CD4-positive, alpha-beta T cell treated with Interleukin-4 for 4 hours (primary cell): ENCODE results near the gene PERM1.
"Not testable (repeated sequence)": the region's sequence is repeated elsewhere in the genome, so short reads cannot be mapped to it uniquely, and the experiment has no call there.

Experiments
- DNase-seq: peaks from one replicate; pipeline ENCODE4 v3.0.0-alpha.2; 2020

The PERM1 gene

DNA sequence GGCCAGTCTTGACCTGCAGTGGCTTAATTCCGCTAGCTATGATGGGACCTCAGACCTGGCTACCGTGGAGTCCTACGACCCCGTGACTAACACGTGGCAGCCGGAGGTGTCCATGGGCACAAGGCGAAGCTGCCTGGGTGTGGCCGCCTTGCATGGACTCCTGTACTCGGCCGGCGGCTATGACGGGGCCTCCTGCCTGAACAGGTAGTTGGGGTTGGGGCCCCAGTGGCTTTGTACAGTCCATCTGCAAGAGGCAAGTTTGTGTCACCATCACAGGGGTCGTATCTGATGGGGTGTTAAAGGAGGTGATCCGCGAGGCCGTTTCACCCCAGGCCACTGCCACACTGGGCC, 18.6 kb downstream of the PERM1 start:
- DNase-seq, result no peak

GRCh38 chr1:962381-963300, 19.3 kb downstream of the PERM1 start:
- no peak for DNase-seq

DNA sequence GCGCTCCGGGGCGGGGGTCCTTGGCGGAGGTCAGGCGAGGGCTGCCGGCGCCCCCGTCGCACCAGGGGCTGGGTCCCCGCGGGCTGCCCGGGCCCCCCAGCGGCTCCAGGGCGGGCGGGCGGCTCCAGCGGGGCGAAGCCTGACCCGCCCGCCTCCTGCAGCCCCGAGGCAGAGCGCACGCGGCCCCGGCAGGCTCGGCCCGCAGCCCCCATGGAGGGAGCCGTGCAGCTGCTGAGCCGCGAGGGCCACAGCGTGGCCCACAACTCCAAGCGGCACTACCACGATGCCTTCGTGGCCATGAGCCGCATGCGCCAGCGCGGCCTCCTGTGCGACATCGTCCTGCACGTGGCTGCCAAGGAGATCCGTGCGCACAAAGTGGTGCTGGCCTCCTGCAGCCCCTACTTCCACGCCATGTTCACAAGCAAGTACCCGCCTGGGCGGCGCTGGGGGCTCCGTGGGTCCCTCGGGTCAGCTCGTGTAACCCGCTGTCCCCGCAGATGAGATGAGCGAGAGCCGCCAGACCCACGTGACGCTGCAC, 20.7 kb downstream of the PERM1 start:
- no peak for DNase-seq

DNA sequence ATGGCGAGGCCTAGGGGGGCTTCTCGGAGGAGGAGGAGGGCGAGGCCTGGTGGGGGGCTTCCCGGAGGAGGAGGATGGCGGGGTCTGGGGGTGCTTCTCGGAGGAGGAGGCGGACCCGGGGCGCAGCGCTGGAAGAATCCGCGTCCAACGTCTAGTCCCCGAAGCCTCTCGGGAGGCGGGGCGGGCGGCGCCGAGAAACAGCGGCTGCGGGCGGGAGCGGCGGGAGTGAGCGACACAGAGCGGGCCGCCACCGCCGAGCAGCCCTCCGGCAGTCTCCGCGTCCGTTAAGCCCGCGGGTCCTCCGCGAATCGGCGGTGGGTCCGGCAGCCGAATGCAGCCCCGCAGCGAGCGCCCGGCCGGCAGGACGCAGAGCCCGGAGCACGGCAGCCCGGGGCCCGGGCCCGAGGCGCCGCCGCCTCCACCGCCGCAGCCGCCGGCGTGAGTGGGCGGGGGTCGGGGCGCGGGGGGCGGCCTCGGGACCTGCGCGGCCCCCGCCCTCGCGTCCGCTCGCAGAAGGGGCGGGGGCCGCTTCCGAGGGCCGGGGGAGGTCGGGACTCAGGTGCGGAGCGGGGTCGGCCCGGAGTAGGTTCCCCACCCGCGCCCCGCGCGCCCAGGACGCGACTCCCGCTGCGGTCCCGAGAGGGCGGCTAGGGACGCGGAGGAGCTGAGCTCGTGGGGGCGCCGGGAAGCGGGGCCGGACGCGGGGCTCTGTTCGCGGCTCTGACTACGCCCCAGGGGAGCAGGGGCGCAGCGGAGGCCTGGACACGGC, 21.3 kb downstream of the PERM1 start, which contains the start of gene KLHL17:
TSS of gene KLHL17 (plus strand) at position 222 of the 769 bp plus-strand sequence. CDS start at position 332, 110 bp downstream.
- DNase-seq, result peak; percentile 75

DNA sequence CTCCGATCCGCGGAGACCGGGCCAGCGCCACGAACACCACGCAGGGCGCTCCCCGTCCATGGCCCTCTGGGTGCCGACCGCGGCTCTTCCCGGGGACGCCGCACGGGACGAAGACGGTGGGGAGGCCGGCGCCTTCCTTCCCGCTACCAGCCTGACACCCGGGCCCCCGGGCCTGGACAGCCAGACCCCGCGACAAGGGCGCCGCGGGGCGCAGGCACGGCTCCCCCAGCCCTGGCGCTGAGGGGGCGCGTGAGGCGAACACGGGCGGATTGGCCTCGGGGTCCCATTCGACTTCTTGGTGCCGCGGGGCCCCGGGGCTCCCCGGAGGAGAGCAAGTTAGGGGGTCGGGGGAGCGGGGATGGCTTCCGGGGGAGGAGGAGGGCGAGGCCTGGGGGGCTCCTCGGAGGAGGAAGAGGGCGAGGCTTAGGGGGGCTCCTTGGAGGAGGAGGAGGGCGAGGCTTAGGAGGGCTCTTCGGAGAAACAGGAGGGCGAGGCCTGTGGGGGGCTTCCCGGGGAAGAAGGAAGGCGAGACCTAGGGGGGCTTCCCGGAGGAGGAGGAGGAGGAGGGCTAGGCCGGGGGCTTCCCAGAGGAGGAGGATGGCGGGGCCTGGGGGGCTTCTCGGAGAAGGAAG, 22.0 kb downstream of the PERM1 start:
- DNase-seq, result no peak

GRCh38 chr1:958823-959730, 22.8 kb downstream of the PERM1 start, which contains the start of gene NOC2L:
NOC2L (minus strand) TSS chr1:959256; CDS start chr1:959240, 16 bp downstream.
- DNase-seq, result peak; percentile 94

- no peak for DNase-seq
Observed at GRCh38 chr1:956636-957035, 25.3 kb downstream of the PERM1 start.

DNA sequence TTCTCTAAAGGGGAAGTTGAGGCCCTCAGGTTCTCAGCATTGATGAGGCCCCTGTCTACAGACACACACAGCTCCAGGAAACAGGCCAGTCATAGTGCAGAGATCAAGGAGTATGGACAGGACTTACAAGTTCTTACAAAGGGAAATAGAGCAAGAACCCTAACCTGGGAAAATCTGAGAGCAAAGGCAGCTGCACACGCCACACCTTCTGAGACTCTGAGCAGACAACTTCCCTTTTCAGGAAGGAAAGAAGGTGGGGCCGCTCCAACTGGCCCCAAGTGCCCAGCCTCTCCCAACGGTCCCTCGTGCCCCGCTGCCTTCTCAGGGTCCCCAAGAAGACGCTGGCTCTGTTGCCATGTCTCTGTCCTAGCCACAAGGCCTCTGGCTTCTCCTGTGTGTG, 26.4 kb downstream of the PERM1 start:
- no peak for DNase-seq

DNA sequence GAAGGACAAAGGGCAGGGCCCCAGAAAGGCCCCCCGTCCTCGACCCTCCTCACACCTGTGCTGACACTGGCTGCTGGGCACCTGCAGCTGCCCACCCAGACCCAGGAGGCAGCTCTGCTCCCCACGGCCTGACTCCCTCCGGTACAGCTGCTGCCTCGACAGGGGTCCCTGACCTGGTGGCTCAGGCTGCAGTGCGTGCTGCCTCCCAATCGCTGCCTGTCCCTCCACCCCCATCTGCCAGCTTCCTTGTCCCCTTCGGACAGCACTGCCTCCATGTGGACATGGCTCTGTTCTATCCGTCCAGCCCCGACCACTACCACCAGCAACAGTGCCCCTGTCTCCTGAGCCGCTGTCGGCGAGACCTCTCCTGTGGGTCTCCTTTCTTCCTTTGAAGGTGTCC, 27.0 kb downstream of the PERM1 start:
- no peak for DNase-seq

GRCh38 chr1:953524-954320, 28.2 kb downstream of the PERM1 start:
- no peak for DNase-seq

- DNase-seq, result no peak
Observed at GRCh38 chr1:952603-953002, 29.3 kb downstream of the PERM1 start.

DNA sequence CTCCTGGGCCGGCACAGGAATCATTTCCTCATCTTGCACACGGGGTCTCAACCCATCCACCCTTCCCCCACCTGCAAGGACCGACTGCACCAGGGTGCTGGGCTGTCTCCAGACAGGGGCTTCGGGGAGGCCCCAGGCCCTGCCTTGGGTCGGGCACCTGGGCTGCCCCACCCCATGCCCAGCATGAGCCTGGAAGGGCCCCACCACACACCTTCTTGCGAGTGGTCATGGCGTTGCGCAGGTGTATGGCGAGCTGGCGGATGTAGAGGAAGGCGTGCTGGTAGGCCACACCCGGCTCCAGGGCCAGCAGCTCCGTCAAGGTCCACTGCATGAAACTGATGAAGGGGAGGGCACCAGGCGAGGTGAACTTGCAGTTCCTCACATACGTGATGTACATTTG, 29.7 kb downstream of the PERM1 start:
- DNase-seq, result no peak

GRCh38 chr1:951364-951763, 30.5 kb downstream of the PERM1 start:
- DNase-seq, result no peak

GRCh38 chr1:950881-951280, 31.0 kb downstream of the PERM1 start:
- DNase-seq, result no peak

- no peak for DNase-seq
Observed at GRCh38 chr1:950268-950667, 31.6 kb downstream of the PERM1 start.

DNA sequence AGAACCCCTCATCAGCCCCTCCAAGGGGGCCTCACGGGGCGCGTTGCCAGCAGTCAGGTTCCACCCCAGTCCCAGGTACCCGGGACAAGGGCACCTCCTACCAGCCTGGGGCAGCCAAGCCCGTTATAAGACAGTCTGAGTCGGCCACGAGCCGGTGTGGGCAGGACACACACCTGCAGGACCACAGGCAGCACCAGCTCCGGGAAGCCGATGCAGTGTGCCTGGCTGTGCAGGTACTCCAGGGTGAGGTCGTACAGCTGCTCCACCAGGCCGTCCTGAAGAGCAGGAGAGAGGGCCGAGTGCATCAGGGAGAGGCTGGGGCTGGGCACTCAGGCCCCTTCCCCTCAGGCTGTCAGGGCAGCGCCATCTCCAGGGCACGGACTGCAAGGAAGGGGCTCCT, 33.9 kb downstream of the PERM1 start:
- no peak for DNase-seq

DNA sequence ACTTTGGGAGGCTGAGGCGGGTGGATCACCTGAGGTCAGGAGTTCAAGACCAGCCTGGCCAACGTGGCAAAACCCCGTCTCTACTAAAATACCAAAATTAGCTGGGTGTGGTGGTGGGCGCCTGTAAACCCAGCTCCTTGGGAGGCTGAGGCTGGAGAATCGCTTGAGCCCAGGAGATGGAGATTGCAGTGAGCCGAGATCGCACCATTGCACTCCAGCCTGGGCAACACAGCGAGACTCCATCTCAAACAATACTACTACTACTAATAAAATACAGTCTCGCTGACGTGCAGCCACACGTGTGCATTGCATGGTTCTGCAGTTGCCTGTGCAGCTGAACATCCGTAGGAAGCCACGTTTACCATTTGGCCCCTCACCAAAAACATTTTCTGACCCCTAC, 35.1 kb downstream of the PERM1 start:
- not testable (repeated sequence) for DNase-seq

DNA sequence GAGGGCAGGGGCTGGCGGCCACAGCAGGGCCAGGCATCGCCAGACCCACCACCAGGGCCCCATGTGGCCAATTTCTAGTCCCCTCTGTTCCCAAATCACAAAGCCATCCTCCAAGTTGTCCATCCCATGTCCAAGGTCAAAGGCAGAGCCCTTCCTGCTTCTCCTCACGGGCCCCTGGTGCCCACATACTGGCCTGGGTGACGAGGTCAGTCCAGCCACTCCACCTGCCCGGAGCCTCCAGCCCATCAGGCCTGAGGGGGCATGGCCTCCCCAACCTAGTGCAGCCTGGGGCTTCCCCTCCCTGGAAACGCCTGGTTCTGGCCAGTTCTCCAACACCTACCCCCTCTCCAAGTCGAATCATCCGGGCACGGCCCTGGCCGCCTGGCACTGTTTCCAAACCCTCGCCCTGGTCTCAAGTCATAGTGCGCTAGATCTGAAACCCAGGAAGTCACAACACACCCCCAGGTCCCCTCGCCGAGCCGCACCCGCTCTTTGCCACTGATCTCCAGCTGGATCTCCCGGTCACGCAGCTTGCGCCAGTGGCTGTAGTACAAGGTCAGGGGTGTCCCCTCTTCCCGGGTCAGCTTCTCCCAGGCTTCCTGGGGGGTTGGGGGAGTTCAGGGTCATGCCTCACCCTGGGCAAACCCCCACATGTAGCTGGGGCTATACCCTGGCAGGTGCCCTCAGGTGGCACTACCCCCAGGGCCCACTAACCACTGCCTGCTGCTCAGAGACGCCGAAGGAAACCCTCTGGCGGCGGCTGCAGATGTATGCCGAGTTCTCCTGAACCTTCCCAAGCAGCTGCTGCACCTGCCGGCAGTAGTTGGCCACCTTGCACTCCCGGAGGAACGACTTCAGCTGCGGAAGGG, 36.0 kb downstream of the PERM1 start:
- DNase-seq, result no peak

- DNase-seq, result no peak
Observed at GRCh38 chr1:944341-945325, 37.3 kb downstream of the PERM1 start.
